Measurements from ENCODE around the gene SLCO3A1. TPM values are rescaled to one million over a fixed set of nuclear protein-coding genes. Genes with fewer than 3 reads are reported as not detected.
"Not testable (repeated sequence)": the region's sequence is repeated elsewhere in the genome, so short reads cannot be mapped to it uniquely, and the experiment has no call there.

The SLCO3A1 gene
- total RNA-seq, 1 experiment from 2014 or later, result 5.9 TPM

- DNase-seq (ENCODE audit: low read depth), result not testable (repeated sequence)
Measured at GRCh38 chr15:91963747-91964146, 110.2 kb downstream of the SLCO3A1 start.

- DNase-seq (ENCODE audit: low read depth), result peak; percentile 98
Measured at GRCh38 chr15:91965501-91966193, 112.1 kb downstream of the SLCO3A1 start.

DNA sequence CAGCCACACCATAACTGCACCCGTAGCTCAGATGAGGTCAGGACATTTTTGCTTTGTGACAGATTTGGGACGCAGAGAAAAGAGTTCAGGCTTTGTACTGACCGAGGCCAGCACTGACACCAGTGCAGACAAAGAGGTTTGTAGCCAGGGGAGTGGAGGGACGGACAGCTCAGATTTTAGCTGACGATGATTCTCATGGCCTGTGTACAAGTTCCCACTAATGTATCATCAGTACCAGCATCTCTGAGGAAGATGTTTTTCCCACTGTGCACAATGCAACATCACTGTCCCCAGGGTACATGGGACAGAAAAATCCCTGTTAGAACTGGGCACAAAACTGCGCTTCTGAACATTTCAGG lies 112.7 kb downstream of the SLCO3A1 start:
- no peak for DNase-seq (ENCODE audit: low read depth)

- peak; percentile 63 for DNase-seq (ENCODE audit: low read depth)
Measured at GRCh38 chr15:91967935-91968606, 114.6 kb downstream of the SLCO3A1 start.

DNA sequence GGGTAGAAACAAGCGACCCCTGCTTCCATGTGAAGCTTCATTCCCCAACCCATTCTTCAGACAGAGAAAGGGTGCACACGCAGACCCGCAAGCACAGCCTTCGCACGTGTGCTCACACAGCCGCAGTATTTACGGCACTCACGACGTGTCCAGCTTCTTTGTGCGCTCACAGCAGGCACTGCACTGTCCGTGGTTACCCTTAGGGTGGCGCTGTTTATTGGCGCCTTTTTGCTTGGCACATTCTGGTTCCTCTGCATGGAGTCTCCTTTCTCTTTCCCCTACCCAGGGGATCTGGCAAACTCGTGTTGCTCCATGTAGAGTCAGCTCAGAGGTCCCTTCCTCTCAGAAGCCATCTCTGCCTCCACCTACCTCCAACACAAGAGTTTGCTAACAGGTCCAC lies 115.1 kb downstream of the SLCO3A1 start:
- DNase-seq (ENCODE audit: low read depth), result no peak

DNA sequence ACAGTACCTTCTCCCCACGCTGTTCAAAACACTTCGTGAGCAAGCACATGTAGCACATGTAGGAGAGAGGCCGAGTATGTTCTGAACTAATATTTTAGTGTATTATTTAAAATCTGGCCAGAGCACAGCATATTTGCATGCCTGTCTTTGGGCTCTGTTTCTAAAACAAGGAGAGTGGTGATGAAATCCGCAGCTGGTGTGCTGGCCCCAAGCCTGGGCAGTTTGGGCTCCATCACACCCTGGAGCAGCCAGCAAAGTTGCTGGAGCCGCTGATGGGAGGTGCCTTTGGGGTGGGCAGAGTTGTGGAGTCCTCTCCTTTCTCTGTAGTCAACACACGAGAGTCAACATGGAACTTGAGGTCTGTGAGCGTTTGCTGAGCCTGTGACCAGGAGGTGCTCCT lies 116.6 kb downstream of the SLCO3A1 start:
- DNase-seq (ENCODE audit: low read depth), result no peak

DNA sequence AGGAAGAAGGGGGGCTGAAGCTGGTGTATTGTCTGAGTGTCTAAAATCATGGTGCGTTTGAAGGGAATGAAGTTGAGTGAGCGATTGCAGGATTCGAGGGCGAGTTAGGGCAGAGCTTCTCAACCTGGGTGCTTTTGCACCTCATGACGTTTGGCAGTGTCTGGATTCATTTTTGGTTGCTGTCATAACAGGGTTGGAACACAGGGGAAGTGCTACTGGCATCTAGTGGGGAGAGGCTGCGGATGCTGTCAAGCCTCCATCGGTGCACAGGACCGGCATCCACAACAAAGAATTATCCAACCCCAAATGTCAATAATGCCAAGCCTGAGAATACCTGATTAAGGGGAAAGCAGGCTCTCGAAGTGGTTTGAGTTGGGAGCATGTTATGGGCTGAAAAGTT lies 120.0 kb downstream of the SLCO3A1 start:
- DNase-seq (ENCODE audit: low read depth), result no peak

GRCh38 chr15:91974321-91974720 lies 120.8 kb downstream of the SLCO3A1 start:
- DNase-seq (ENCODE audit: low read depth), result peak; percentile 84

DNA sequence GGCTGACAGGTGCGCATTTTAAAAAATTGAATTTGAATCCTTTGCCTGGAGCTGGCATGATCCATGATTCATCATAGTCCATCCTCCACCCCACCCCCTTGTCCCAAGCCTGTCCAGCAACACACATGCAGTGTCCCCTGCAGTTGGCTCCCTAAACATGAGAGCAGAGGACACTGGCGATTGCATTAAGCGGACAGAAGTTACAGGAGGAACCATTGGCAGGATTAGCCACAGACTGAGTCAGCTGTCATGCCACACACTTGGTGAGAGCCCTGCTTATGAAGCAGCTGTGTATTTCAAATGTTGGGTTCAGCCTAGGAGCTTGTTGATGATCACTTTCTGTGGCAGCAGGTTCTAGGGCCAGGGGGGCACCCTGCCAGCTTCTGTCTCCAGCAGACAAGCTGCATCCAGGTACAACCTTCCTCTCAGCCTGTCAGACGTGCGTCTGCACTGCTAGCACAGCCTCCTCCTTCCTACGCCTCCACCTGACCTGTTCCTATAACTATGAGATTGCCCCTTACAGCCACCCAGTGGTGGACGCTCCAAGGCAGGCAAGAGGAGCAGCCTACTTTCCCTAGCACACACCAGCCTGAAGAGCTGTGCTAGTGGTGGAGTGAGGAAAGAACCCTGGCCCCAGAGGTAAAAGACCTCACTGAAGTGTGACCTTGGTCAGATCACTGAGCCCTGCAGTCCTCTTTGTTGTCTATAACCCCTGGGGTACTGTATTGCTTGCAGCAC lies 121.9 kb downstream of the SLCO3A1 start:
- DNase-seq (ENCODE audit: low read depth), result peak; percentile 26

DNA sequence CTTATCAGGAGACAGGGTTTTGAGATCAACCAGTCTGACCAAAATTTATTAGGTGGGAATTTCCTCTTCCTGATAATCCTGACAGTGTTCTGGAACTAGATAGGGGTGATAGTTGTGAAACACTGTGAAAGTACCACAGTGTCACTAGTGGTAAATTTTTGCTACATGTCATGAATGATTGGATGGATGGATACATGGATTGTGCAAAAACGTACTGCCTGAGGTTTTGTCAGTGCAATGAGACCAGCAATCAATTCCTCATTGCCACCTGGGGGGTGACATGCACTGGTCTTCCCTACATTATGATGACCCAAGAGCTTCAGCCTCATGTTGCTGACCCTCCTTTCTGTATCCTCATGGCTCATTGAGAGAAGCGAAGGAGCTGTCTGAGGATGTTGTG lies 123.5 kb downstream of the SLCO3A1 start:
- no peak for DNase-seq (ENCODE audit: low read depth)

DNA sequence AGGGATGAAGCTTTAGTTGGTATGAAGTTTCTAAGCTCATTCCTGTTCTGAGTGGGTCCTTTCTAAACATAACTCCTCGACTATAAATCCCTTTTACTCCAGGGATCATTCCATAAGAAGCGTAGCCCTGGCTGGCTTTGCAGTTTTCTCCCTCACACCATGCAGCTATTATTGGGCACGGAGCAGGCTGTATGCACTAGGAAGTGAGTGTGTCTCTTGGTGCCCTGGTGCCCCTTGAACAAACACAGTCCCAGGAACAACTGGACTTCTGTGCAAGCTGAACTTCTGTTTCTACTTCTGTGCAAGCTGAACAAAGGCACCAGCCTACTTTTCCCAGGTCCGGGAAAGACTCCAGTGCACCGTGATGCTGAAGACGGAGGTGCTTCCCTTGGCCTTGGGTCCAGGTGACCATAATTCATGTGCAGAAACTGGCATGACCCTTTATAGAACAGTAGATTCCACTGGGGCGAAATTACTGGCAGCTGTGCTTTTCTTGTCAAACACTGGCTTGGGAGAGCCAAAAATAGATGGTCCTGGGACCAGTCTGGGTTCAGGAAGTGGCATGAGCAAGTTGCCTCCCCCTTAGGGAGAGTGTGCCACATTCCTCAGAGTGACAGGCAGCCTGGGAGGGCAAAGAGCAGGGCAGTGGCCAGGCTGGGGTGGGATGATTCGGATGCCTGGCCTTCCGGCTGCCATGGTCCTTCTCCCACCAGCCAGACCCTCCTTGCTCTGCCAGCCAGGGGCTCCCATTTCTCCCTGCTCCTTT lies 127.2 kb downstream of the SLCO3A1 start:
- DNase-seq (ENCODE audit: low read depth), result peak; percentile 23

DNA sequence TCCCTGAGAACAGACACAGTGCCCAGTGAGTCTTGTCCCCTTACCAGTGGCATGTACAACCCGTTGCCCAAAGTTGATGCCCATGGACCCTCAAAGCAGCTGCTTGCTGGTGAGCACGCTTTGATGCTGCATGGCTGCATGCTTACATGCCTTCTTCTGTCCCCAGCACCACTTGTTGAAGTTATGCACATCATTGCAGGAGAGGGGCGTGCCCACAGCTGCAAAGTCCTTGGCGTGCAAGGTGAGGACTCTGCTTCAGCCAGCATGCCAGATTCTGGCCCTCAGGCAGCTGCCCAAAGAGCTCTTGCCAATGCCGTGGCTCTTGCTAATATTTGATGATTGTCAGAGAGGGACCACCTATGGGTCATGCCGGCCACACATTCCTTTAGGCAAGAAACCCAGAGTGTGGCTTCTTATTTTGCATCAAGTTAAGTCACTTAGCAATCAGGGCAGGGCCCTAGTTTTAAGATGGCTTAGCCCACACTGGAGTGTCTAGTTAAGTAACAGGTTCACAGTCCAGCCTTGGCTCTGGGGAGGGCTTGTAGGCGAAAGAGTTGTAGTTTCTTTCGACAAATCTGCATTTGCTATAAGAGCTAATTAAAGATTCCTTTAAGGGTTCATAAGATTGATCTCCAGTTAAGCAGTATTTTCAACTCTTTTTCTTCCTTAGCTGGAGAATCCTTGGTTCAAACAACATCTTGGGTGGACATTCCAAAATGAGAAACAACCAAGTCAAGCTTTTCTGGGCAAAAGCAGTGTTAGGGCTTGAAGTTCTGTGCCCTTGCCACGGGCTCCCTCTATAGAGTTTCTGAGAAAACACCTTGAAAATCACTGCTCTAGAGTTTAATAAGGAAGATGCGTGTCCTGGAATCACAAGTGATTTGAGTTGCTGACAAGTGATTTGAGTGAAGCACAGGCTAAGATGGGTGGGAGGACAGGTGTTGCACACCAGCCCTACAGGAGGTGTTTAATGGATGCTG lies 128.6 kb downstream of the SLCO3A1 start:
- DNase-seq (ENCODE audit: low read depth), result peak; percentile 25

GRCh38 chr15:91983729-91984340 lies 130.3 kb downstream of the SLCO3A1 start:
- DNase-seq (ENCODE audit: low read depth), result no peak

GRCh38 chr15:91985297-91985696 lies 131.8 kb downstream of the SLCO3A1 start:
- DNase-seq (ENCODE audit: low read depth), result no peak

- DNase-seq (ENCODE audit: low read depth), result no peak
Measured at GRCh38 chr15:91988071-91988470, 134.6 kb downstream of the SLCO3A1 start.

DNA sequence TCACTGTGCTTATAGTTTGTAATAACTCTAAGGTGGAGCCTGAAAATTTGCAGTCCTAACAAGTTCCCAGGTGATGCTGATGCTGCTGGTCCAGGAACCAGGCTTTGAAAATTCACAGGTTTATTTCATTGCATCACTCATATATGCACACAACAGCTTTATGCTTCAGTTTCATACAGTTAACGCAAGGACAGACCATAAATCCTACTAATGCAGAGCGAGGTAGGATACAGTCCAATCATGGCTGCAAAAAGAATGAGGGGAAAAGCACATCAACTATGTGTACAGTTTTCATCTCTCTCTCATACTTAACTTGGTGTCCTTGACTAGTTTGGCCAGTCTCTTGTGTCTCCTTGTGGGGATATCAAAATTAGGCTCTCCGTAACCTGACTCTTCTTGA lies 135.1 kb downstream of the SLCO3A1 start:
- DNase-seq (ENCODE audit: low read depth), result no peak

- no peak for DNase-seq (ENCODE audit: low read depth)
Measured at GRCh38 chr15:91989821-91990220, 136.3 kb downstream of the SLCO3A1 start.

GRCh38 chr15:91992945-91993344 lies 139.4 kb downstream of the SLCO3A1 start:
- no peak for DNase-seq (ENCODE audit: low read depth)

DNA sequence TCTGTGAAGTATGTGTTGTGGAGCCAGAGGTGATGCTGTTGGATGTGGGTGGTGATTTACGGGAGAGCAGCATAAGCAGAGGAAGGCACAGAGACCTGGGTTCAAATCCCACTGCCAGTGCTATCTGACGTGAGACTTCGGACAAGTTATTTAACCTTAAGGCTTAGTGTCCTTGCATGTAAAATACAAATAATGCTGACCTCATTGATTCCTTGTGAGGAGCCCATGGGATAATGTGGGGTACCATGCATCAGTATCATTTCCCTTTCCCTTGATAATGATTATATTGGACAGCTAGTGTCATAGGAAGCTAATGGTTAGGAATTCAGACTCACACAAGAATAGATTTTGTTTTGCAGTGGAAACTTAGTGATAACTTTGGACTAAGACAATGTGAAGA lies 141.6 kb downstream of the SLCO3A1 start:
- DNase-seq (ENCODE audit: low read depth), result no peak

GRCh38 chr15:91997163-91997562 lies 143.7 kb downstream of the SLCO3A1 start:
- DNase-seq (ENCODE audit: low read depth), result no peak

DNA sequence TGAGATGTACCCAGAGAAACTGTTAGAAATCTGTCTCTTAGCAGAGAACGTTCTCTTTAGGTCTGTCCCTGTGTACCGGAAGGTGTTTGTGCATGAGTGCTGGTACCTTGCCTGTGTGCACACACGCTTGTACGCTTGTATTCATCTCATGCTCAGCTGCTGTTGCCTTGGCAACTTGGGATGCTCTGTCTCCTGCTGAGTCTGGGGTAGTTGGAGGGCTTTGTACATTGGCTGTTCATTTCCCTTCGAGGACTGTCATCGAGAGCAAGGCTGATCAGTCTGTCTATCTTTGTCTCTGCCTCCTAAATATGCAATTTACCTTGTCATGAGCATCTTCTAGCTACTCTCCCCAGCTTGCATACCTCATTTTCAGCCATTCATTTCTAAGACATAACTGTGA lies 147.2 kb downstream of the SLCO3A1 start:
- DNase-seq (ENCODE audit: low read depth), result no peak

Measured in M059J (cell line).